Spleen (tissue), 11 donors: Measurements from ENCODE around the gene NT5C. TPM values are rescaled to one million over a fixed set of nuclear protein-coding genes. Genes with fewer than 3 reads are reported as not detected.

Experiments used
- DNase-seq: peaks from one replicate; pipeline ENCODE4 v3.0.0-alpha.2; 2020
- H3K27ac ChIP-seq, 8 donors: fragments of 200-600 bp; sonication (generic) in 7 of 8; 1 replicate in 4 of 8; 2 replicates in 4 of 8; pipeline versions ENCODE4 v1.5.0 to v1.8.0; 2016 to 2021; ENCODE audit warnings: inconsistent platforms in 4 of 8, mild to moderate bottlenecking in 4 of 8, moderate library complexity in 1 of 8
- H3K27me3 ChIP-seq, 7 donors: fragments of 200-600 bp; sonication (generic) in 6 of 7; replicated peaks in 1 of 7; 1 replicate in 4 of 7; 2 replicates in 3 of 7; pipeline versions ENCODE4 v1.5.0 to v1.8.0; 2016 to 2021; ENCODE audit warnings: inconsistent platforms in 3 of 7, mild to moderate bottlenecking in 1 of 7
- H3K36me3 ChIP-seq, 6 donors: fragments of 200-600 bp; sonication (generic) in 5 of 6; 1 replicate in 4 of 6; 2 replicates in 2 of 6; pipeline versions ENCODE4 v1.5.0 to v1.8.0; 2016 to 2021; ENCODE audit warnings: inconsistent platforms in 2 of 6
- H3K4me1 ChIP-seq, 6 donors: fragments of 200-600 bp; sonication (generic) in 5 of 6; 1 replicate in 3 of 6; 2 replicates in 3 of 6; pipeline versions ENCODE4 v1.5.0 to v1.8.0; 2016 to 2021; ENCODE audit warnings: inconsistent platforms in 3 of 6
- H3K4me3 ChIP-seq, 8 donors: fragments of 200-600 bp; sonication (generic) in 7 of 8; 1 replicate in 4 of 8; 2 replicates in 4 of 8; pipeline versions ENCODE4 v1.5.0 to v1.8.0; 2016 to 2021; ENCODE audit warnings: inconsistent platforms in 4 of 8, mild to moderate bottlenecking in 4 of 8, moderate library complexity in 2 of 8
- H3K9me3 ChIP-seq, 8 donors: fragments of 200-600 bp; sonication (generic) in 7 of 8; 1 replicate in 4 of 8; 2 replicates in 4 of 8; pipeline versions ENCODE4 v1.5.0 to v1.8.0; 2016 to 2021; ENCODE audit warnings: inconsistent platforms in 4 of 8
- CTCF ChIP-seq, 11 experiments: fragments of 200-600 bp in 7 of 11; fragments of 450-650 bp in 4 of 11; sonication (generic) in 4 of 11; IDR thresholded peaks in 8 of 11; conservative IDR thresholded peaks in 3 of 11; 1 replicate in 7 of 11; 2 replicates in 4 of 11; pipeline versions ENCODE4 v1.4.0 to v1.8.0; 2016 to 2021; ENCODE audit warnings: antibody characterized with exemption in 11 of 11, inconsistent platforms in 4 of 11, mild to moderate bottlenecking in 1 of 11
- POLR2A ChIP-seq, 3 donors: fragments of 450-650 bp; IDR thresholded peaks; one replicate each; pipeline ENCODE4 v1.5.1; 2017; ENCODE audit warnings: antibody characterized with exemption in 3 of 3, mild to moderate bottlenecking in 1 of 3
- POLR2AphosphoS5 ChIP-seq, 3 donors: sonication (generic); formaldehyde crosslinking; IDR thresholded peaks; one replicate each; pipeline ENCODE4 v1.5.1; 2017; ENCODE audit warnings: antibody characterized with exemption in 3 of 3
- WGBS, 5 donors: extraction: QIAGEN DNeasy Blood & Tissue Kit in 3 of 5; methylation state at CpG; one replicate each; pipeline versions ENCODE4 v1.1.5 to v1.1.7; 2013 to 2018; 5-methylcytosine and 5-hydroxymethylcytosine counted together
- intact Hi-C: fragments of 100-400 bp; cut with DNase I; formaldehyde crosslinking; loops from one replicate; pipeline ENCODE4 v1.15.0; 2023; ENCODE audit warnings: low total_unique reads
- polyA plus RNA-seq, 3 donors: library from polyadenylated mRNA; stranded (reverse); fragments of 200-250 nt; gene quantifications; one replicate each; pipeline ENCODE4 v1.2.1, GENCODE V29; 2013
- total RNA-seq, 7 donors: library from RNA; depleted of rRNA in 3 of 7; stranded (reverse); fragments of >200 nt in 3 of 7; fragmentation: NEBNext Ultra II Directional in 4 of 7; extraction: Animal tissue kit (Norgen Biotek cat#: 25700) in 4 of 7; gene quantifications; one replicate each; pipeline versions ENCODE4 v1.1.0 to v1.2.1, GENCODE V29; 2016 to 2021
- donor health status: healthy with polysubstance abuse.
- donor health status: DM: no; HTN: no; CAD: no; lungs with moderate emphysema.
- donor health status: DM: no; HTN: no; CAD: no.
- donor health status: Bipolar disorder and iron deficiency.
- donor health status: healthy.
- donor health status: DM: no; HTN: no; CAD: no.
- donor health status: DM: yes; HTN: yes; CAD: no.

Gene NT5C
- total and polyA plus RNA-seq, 10 donors: 48.2 to 145 (median 65.8) TPM

GRCh38 chr17:75109046-75109406 lies 22.5 kb downstream of the NT5C start:
- Histone ChIP-seq H3K9me3 (no peaks in the 10 kb centered on the region), H3K27me3 (no peaks in the 10 kb centered on the region), H3K4me3 (peak overlapping the region; percentile 55 to 90 (median 77)), H3K4me1 (peaks cover 21 to 62% (median 36%) of the 10 kb centered on the region in 6 donors), H3K27ac (peak overlapping the region in 3 of 8 donors; percentile 87 to 91 (median 88)), H3K36me3 (peaks cover 0 to 22% (median 0%) of the 10 kb centered on the region in 6 donors)
- no peak for DNase-seq
- TF ChIP-seq CTCF (IDR thresholded peaks at IDR 0.05 in 8 of 11, conservative IDR thresholded peaks at IDR 0.05 in 3 of 11) (no peak), POLR2AphosphoS5 (IDR thresholded peaks at IDR 0.05) (no peak), POLR2A (IDR thresholded peaks at IDR 0.05) (no peak)
- intact Hi-C loops: no loop called here
- 2 to 8% (median 4%) methylated on average over 11 to 22 of the region's 22 CpGs for WGBS, 5 donors

GRCh38 chr17:75108193-75108592 lies 23.3 kb downstream of the NT5C start:
- intact Hi-C loops: no loop called here
- no peak for DNase-seq
- TF ChIP-seq POLR2A (IDR thresholded peaks at IDR 0.05): no peak
- TF ChIP-seq CTCF (IDR thresholded peaks at IDR 0.05 in 8 of 11, conservative IDR thresholded peaks at IDR 0.05 in 3 of 11): no peak
- TF ChIP-seq POLR2AphosphoS5 (IDR thresholded peaks at IDR 0.05): no peak
- H3K4me3 ChIP-seq: no peak overlapping the region
- no peaks in the 10 kb centered on the region for H3K9me3 ChIP-seq
- peaks cover 0 to 28% (median 0%) of the 10 kb centered on the region in 6 donors for H3K36me3 ChIP-seq
- H3K27ac ChIP-seq: no peak overlapping the region
- H3K4me1 ChIP-seq: peaks cover 17 to 54% (median 31%) of the 10 kb centered on the region in 6 donors
- no peaks in the 10 kb centered on the region for H3K27me3 ChIP-seq
- 80 to 100% (median 83%) methylated on average over 2 of the region's 2 CpGs for WGBS, 5 donors

GRCh38 chr17:75105126-75106080 lies 26.1 kb downstream of the NT5C start:
- Histone ChIP-seq H3K4me1 (peaks cover 9 to 41% (median 18%) of the 10 kb centered on the region in 6 donors), H3K4me3 (no peak overlapping the region), H3K27me3 (no peaks in the 10 kb centered on the region), H3K36me3 (peaks cover 0 to 32% (median 3%) of the 10 kb centered on the region in 6 donors), H3K27ac (no peak overlapping the region), H3K9me3 (no peaks in the 10 kb centered on the region)
- WGBS, 5 donors: 67 to 83% (median 71%) methylated on average over 18 to 20 of the region's 20 CpGs
- intact Hi-C loops: no loop called here
- DNase-seq: no peak
- peak in 10 of 11 experiments; percentile 41 to 83 (median 72) for TF ChIP-seq CTCF (IDR thresholded peaks at IDR 0.05 in 8 of 11, conservative IDR thresholded peaks at IDR 0.05 in 3 of 11)
- no peak for TF ChIP-seq POLR2A (IDR thresholded peaks at IDR 0.05)
- no peak for TF ChIP-seq POLR2AphosphoS5 (IDR thresholded peaks at IDR 0.05)
